Stimulated activated CD4-positive, alpha-beta T cell treated with anti-CD3 and anti-CD28 coated beads, Interleukin-12 subunit alpha, Interleukin-12 subunit beta, amount 100 ng/mL, for 24 hours (primary cell): Measurements from ENCODE around the gene ACSS2.

ENCODE experiments used
- DNase-seq, 2 experiments: peaks; one replicate each; pipeline ENCODE4 v3.0.0-alpha.2; 2020; ENCODE audit warnings: low read depth in 2 of 2

The ACSS2 gene

DNA sequence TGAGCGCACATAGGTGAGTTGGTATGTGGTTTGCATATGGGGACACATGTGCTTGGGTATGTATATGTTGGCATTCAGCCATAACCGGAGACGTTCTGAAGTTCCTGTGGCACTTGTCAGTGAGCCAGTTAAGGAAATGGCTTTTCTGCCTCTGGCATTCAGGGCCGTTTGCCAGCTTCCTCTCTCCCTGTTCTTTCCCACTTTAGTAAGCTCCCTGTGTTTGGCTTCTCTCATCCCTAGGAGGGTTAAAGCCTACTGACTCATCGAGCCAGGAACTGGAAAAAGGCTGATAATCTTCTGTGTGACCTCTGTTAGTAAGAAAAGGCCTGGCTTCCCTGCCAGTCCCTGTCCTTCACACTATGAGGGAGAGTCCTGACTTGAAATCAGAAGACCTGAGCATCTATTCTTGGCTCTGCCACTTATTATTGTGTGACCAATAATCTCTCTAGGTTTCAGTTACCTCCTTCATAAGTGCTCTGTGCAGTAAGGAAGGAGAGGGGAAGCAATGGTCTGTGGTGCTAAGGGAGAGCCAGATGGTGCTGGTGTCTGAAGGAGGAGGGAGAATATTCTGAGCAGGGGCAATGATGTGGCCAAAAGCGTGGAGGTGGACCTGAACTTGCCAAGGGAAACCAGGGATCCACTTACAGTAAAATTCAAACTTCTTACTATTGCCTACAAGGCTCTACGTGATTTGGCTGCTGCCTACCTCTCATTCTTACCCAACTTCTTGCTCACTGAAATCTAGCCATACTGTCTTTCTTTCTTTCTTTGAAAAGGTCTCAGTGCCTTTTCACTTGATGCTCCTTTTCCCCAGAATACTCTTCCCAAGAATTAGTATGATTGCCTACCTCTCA is 31.4 kb downstream of the ACSS2 start:
- no peak for DNase-seq

DNA sequence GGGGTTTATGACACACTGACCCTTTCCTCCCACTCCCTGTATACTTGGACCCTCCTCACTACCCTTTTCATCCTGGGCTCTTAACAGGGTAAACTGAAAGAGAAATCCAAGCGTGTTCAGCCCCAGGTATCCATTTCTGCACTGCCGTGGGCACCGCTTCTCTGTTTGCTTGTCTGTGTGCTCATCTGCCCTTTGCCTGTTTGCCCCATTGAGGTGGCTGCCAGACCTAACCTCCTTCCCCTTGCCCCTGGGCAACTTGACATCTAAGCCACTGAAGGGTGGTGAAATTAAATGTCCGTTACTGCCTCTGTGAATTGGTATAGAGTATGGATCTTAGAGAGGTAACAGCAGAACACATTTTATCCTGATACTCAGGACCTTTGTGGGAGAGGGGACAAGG is 38.7 kb downstream of the ACSS2 start:
- DNase-seq: no peak

DNA sequence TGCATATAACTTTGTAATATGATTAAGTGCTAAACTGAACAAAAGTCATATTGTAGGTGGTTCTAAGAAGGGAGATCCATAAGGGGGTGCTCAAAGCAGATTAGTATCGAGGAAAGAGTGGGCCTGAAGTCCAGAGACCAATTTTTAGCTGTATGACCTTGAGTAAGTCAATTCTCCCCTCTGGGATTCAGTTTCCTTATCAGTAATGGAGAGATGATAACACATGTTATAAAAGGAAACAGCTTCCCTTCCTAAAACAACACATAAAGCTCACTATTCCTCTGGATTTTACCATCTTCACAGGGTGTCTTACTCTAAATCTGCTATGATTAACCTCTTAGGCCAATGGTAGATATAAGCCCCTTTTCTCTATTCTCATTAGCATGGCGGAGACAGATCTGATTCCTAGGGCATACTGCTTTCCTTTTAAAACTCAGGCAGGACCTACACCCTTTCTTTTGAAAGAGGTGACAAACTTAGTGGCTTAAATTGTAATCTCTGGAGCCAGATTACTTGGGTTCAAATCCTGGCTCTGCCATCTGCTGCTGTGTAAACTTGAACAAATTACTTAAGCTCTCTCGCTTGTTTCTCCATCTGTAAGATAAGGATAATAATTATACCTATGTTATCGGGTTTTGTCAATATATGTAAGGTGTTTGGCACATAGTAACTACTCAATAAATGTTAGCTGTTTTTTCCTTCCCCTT is 39.5 kb downstream of the ACSS2 start:
- DNase-seq: no peak

GRCh38 chr20:34916774-34917354 is 40.5 kb downstream of the ACSS2 start:
- DNase-seq: no peak

DNA sequence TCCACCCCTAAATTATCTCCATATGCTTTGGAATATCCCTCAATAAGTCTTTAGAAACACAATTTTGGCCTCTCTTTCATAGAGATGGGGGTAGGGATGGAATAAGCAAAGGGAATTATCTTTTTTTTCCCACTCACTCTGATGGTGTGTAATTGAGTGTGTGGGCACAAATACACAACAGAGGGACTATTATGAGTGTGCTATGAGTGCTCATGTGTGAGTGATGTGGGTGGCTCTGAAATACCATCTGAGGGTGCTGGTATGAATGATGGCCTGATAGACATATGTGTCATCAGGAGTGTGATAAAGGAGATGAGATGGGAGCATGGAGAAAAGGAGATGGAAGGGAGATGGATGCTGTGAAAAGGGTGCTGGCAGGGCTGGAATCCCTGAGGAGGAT is 43.6 kb downstream of the ACSS2 start:
- no peak for DNase-seq

DNA sequence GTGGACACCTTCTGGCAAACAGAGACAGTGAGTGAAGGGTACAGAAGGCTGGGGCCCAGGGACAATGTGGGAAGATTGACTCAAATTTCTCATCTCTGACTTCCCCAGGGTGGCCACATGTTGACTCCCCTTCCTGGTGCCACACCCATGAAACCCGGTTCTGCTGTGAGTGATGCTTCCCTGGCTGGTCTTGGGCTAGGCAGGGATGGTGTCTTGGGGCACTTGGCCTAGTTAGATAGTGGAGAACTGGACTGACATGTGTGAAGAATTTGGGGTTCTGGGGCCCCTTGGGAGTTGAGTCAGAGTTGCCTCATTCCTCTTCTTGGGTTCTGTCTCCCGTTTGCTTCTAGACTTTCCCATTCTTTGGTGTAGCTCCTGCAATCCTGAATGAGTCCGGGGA is 45.0 kb downstream of the ACSS2 start:
- DNase-seq: no peak

DNA sequence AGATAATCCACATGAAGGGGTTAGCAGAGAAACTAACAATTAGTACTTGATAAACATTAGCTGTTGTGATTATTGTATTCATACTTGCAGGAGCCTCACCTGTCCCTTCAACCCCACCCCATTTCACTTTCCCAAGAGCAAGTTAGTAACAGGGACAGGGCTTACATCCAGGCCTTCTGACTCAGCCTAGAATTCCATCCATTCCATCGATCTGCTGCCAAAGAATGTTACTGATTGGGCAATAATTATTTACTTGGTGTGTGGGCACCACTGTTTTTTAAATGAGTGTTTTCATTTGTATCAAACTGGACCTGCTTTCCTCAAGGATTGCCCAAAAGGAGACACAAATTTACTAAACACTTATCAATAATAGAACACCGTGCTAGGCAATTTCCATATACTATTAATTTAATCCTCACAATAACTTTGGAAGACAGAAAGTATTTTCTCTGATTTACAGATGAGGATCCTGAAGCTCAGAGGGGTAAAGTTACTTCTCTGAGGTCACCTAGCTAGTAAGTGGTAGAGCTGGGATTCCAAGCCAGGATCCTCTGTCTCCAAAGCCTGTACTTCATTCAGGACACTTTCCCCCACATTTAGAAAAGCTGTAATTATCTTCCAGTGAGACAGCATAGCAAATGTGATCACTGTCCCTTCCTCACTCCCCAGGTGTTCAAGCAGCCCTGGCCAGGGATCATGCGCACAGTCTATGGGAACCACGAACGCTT is 46.4 kb downstream of the ACSS2 start:
- no peak for DNase-seq

GRCh38 chr20:34923414-34923813 is 47.0 kb downstream of the ACSS2 start:
- DNase-seq: no peak

- DNase-seq: no peak
These were observed 48.9 kb downstream of the ACSS2 start for GRCh38 chr20:34925341-34925740.

DNA sequence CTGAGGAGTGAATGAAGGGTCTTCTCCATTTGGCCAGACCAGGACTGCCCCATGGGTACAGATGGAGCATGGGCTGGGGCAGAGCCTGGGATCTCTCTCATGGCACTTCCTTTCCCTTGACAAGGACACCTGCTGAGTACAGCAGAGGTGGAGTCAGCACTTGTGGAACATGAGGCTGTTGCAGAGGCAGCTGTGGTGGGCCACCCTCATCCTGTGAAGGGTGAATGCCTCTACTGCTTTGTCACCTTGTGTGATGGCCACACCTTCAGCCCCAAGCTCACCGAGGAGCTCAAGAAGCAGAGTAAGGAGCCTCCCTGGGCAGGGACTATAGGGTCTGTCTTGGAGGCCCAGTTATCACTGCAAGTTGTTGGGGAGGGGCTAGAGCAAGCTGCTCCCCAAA is 49.6 kb downstream of the ACSS2 start:
- no peak for DNase-seq

DNA sequence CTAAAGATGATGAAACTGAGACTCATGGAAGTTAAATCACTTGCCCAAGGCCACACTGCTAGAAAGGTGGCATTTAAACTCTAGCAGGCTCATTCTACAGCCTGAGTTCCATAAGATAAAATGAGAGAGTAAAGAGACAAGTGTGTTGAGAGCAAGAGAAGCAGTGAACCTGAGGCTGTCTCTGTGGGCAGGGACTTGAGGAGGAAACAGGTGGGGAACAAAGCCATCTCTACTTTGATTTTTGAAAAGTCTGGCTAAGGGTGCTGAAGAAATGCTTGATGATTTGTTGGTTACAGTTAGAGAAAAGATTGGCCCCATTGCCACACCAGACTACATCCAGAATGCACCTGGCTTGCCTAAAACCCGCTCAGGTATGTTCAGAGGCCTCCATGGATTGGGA is 50.2 kb downstream of the ACSS2 start:
- DNase-seq: no peak

DNA sequence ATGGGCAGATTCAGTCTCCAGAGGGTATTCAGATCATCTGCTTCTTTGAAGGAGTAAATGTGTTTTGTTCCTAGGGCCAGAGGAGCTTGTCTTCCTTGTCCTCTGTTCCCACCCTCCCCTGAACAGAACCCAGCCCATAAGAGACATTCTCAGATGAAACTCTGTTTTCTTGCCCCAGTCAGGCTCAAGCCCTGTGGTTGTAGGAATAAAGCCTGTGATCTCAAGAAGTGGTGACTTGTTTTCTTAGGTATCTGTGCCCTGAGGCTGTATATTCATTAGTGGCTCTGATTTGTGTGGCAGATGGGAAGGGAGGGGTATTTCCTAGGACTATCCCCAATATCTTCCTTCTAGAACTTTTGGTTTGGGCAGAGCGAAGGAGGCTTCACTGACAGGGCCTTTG is 51.3 kb downstream of the ACSS2 start:
- no peak for DNase-seq

GRCh38 chr20:34928411-34928810 is 52.0 kb downstream of the ACSS2 start:
- no peak for DNase-seq

DNA sequence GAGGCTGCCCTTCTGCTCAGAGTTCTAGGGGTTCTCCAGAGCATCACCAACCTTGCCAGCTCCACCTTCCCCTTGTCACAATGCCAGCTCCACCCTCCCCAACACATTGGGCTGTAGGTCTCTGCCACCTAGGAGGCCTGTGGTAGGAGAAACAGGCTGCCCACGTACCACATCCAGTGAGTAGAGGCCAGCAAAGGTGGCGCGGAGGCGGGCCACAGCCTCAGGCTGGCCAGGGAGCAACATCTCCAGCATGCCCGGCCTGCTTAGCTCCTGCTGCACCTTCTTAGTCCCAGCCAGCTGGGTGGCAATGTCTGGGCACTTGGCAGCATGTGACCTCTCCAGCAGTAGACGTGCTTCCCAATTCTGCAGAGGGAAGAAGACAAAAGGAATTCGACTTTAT is 55.4 kb downstream of the ACSS2 start:
- no peak for DNase-seq

DNA sequence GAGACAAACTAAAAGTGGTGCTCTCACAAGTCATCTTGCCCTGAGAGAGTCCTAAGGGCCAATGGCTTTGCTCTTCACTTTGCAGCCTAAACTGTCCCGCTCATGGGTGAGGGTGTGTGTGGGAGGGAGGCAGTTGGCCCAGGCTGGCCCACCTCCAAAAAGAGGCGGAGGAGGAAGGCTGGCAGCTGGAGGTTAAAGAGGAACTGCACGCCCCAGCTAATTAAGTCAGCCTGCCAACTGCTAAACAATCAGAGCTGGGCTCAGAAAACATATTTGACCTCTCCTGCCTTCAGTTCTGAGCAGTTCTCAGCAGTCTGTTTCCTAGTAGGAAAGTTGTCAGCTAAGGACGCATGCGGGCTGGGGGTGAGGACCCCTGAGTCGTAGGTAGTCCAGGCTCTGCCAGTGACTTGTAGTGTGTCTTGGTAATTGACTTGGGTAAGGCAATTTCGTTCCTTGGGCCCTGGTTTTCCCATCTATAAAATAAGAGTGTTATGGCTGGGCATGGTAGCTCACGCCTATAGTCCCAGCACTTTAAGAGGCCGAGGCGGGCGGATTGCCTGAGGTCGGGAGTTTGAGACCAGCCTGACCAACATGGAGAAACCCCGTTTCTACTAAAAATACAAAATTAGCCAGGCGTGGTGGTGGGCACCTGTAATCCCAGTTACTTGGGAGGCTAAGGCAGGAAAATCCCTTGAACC is 62.2 kb downstream of the ACSS2 start:
- DNase-seq: no peak

DNA sequence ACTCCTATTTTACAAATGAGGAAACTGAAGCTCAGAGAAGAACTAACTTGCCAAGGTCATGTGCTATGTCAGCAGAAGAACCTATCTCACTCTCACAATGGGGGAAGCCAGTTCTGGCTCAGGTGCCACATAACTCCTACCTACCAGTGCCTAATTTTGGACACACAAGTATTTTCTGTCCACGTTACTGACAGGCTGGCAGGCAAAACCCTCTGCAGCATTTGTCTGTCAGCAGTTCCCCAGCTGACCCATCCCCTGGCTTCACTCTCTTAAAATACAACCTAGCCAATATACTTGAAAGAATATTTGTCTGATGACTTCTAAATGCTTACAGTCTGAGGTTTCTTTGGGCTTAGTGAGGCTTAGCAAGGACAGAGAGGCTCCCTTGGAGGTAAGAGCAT is 63.7 kb downstream of the ACSS2 start:
- DNase-seq: no peak

DNA sequence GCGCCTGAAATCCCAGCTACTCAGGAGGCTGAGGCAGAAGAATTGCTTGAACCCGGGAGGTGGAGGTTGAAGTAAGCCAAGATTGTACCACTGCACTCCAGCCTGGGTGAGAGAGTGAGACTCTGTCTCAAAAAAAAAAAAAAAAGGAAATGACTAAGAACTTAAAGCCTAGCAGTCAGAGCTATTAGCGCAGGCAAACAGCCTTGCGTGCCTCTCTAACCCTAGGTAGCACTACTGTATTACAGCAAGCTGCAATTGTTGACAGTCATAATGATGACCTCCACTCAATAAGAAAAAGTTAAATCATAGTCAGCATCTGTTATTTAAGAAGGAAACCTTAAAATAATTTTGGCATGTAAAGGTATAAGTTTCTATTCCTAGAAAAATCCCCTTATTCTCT is 64.8 kb downstream of the ACSS2 start:
- DNase-seq: no peak

DNA sequence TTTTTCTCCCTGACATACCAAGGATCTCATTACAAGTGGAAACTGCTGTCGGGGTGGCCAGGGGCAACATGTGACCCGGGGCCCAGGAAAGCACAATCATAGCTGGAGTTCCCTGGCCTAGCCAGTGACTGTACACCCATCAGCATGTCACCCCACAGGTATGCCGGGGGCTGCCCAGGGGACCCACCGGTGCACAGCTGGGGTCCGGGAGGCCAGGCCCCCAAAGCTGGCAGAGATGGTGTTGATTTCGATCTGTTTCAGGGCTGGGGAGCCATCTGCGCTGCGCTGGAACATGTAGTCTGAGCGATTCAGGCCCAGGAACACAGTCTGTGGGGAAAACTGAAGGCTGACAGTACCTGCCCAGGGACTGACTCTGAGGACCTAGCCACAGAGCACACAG is 65.9 kb downstream of the ACSS2 start:
- DNase-seq: no peak

- no peak for DNase-seq
These were observed 67.6 kb downstream of the ACSS2 start for GRCh38 chr20:34943808-34944567.

DNA sequence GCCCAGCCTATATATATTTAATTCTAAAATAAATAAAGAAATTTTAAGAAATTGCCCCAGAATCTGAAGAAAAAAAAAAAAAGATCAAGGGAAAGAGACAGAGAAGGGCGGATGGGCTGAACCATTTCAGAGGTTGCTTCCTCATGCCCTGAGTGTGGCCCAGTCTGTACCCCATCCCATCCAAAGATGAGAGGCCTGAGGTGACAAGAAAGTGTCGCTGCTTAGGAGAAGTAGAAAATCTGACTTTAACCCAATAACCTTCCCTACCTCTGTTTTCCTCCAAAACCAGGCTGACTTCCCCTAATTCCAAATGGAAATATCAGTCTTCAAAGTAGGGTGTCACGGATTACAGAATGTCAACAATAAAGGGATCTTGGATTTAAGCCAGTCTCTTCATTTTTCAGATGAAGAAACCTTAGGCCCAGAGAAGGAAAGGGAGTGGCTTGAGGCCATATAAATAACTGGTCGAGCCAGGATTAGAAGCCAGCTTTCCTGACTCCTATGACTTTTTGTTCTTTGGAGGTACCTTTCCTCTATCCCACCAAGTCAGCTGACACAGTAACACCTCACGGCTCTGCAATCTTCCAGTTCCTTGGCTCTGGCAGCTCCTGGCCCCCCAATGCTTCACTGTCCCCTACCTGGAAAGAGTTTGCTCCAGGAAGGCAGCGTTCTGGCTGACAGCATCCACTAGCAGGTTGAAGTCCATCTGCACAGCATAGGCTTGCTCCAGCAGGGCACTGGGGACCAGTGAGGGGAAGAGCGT is 69.1 kb downstream of the ACSS2 start:
- no peak for DNase-seq
